Uterine smooth muscle cell (primary cell): ENCODE data around the gene DNAJC18. TPM values are rescaled to one million over a fixed set of nuclear protein-coding genes. Genes with fewer than 3 reads are reported as not detected.

Source experiments
- total RNA-seq: library from RNA; depleted of rRNA; stranded (reverse); fragments of >200 nt; gene quantifications from 2 replicates; pipeline ENCODE4 v1.2.3, GENCODE V29; 2014

The DNAJC18 gene
- total RNA-seq, result 4.1 and 8.7 TPM in 2 replicates

DNA sequence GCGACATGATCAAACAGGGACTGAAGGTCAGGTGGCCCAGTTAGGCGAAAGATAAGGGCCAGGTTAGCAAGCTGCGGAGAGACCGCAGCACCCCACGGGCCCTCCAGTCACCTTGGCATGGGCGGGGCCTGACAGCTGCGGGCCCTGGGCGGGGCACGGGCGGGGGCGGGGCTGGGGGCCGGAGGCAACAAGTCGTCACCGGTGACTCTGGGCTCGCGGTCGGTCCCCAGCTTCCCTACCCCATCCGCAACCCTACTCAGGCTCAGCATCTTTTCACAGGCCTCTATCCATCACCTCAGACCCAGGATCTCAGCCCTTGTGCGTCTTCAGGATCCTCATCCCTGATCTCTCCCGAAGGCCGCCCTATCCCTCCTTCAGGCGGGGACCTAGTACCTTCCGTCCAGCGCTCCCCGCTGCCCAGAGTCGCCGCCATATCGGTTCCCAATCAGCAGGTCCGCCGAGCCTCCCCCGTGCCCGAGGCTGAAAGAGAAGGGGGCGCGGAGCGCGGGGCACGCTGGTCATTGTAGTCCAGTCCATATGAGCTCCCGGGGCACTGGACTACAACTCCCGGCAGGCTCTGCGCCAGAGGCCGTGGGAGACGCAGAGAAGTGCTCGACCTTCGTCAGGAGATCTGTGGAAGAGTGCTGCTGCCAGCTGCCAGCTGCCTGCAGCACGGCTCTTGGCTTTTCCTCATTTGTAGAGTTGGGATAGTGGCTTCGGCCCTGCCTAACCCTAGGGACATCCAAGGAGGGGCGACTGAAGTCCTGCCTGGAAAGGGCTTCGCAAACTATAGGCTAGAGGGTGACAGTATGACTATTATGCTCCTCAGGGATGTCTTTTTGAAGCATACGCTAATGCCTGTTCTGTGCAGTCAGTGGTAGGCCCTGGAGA lies at the start of gene DNAJC18:
TSS of gene DNAJC18 (minus strand) at position 513 of the 891 bp plus-strand sequence. CDS start at position 433, 80 bp downstream.

DNA sequence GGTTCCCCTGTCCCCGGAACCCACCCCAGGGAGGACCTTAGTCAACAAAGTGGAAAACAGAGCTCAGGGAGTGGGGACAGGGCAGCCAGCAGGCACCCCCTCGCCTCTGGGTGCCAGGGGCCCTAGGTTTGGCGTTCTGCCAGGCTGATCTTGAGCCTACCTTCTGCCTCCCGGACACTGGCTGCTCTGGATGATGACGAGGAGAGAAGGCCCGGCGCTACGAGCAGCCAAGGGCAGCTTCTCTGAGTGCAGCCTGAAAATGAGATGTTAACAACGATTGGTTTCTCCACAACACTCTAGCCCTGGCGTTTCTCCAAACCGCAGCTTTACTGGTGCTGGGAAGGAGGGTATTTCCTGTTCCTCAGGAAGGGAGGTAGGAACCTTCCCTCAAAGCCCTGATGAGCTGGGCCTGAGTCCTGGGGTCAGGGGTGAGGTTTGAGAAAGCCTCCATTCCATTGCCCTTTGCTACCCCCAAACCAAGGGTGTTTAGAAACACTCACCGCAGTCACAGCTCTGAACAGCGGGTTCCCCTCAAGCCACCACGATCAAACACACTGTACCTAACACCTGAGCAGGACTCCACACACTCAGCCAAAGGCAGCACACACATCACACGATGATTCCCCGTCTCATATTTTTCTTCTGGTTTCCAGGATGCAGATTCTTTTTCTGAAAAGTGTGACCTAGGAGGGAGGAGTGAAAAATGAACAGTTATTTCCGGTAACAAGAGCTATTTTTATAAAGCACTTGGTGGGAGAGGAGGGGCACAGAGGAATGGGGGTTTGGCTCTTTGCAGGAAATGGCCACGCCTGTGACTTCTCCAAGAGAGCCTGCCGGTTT lies 42.9 kb upstream of the DNAJC18 start, which contains the start of gene STING1:
TSS of gene STING1 (minus strand) at position 709 of the 840 bp plus-strand sequence. CDS start 1,054 bp downstream, outside the sequence.

DNA sequence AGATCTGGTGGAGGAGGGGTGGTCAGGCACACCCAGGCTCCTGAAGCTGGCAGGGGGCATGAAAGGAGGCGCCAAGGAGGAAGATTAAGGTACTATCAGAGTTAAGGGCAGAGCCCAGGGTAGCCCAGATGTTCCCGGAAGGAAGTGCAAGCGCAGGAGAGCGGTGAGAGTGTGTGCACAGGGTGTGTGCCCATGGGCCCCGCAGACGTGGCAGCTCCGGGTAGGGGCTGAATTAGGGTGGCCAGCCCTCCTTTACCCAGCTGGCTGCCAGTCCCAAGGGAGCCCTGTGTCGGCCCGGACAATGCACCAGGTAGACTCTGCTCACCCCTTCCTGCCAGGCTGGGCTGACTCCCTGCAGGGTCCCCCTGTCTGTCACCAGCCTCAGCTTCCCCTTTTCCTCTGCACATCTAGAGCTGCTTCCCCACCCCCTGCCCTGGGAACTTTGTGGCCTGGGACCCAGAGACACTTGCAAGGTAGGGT lies 31.5 kb upstream of the DNAJC18 start, which contains the start of gene SMIM33:
TSS of gene SMIM33 (plus strand) at position 184 of the 480 bp plus-strand sequence. CDS start at position 302, 118 bp downstream.

DNA sequence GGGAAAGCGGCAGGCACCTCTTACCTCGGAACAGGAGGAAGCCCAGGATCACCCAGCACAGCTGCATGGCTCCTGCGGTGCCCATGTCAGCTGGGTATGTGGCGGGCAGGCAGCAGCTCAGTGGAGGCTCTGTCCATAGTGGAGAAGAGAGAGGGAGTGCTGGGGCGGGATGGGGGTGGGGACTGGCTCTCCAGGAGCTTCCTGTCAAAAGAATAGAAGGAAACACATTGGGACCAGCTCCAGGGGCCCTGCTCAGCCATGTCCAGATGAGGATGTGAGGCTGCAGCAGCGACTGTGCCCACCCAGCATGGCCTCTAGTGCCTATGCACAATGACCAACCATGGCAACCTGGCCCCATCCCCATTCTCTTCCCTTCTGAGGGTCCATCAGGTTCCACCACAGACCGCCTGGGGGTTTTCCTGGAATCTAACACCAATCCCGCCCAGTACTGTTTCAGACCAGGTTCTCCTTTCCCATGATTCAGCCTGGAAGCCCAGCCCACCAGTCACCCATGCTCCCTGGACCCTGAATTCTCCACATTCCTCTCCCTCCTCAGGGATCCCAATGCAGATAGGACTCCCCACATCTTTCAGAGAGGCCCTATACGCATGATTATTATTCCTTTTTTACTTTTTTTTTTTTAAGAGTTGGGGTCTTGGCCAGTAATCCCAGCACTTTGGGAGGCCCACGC lies 23.4 kb upstream of the DNAJC18 start, which contains the start of gene ECSCR:
TSS of gene ECSCR (minus strand) at position 158 of the 691 bp plus-strand sequence. CDS start at position 85, 73 bp downstream.

DNA sequence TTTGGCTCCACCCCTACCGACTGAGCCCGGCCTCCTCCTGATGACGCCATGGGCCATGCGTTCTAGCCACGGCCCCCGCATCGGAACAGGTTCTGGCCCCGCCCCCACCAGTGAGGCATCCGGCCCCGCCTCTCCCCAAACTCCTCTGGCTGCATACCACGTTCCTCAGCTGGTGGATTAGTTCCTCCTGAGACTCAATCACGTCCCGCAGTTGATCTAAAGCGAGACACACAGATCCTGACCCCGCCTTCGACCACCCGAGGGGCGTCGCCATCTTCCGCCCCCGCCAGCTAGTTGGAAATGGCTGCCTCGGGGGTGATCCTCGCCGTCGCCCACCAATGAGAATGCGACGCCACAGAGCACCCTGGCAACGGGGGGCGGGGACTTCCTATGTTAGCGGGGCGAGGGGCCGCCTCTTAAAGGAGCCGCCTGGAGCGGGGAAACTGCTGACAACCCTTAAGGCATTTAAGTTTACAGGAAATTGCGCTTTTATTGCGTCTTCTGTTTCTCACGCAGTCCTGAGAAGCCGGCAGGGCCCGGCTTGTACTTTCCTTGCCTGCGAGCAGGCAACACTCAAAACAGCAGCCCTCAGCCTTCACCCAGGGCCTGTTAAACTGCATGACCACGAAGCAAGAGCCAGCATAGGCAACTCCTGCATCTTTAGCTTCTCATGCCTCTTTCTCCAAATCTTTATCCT lies 35.4 kb downstream of the DNAJC18 start, which contains the start of gene SPATA24:
TSS of gene SPATA24 (minus strand) at position 303 of the 697 bp plus-strand sequence. CDS start at position 274, 29 bp downstream.

DNA sequence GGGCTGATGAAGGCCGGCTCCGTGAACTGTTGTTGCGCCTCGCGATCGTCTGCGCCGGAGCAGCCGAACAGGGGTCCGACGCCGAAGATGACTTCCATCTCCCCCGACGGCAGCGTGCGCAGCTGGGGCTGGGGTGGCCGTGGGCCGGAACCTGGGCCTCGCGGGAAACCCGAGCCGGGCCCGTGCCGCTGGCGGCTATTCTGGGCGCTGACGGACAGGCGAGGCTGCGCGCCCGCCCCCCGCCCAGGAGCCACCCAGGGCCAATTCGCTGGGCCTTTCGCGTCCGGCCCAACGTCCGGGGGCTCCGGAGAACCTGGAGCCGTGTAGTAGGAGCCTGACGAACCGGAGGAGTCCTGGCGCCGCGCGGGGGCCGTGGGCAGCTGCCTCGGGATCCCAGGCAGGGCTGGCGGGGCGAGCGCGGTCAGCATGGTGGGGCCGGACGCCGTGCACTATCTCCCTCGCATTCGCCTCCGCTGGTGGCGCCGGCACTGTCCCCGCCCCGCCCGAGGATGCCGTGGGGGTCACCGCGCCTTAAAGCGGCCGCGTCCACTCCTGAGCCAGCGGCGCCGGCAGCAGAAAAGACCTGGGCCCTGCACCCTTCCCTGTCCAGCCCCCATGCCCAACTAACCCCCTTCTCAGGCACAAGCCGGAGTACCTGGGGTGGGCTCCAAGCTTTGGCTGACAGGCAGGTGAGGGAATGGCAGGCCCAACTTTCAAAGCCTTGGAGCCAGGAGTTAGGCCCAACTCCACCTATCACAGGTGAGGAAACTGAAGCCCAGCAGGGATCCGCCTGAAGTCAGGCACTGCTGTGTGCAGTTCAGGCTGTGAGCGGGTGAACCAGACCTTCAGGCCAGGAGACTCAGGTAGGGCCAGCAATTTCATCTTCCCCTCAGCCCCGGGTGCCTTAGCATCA lies 44.4 kb downstream of the DNAJC18 start, which contains the start of gene PROB1:
TSS of gene PROB1 (minus strand) at position 451 of the 913 bp plus-strand sequence. CDS start at position 428, 23 bp downstream.

DNA sequence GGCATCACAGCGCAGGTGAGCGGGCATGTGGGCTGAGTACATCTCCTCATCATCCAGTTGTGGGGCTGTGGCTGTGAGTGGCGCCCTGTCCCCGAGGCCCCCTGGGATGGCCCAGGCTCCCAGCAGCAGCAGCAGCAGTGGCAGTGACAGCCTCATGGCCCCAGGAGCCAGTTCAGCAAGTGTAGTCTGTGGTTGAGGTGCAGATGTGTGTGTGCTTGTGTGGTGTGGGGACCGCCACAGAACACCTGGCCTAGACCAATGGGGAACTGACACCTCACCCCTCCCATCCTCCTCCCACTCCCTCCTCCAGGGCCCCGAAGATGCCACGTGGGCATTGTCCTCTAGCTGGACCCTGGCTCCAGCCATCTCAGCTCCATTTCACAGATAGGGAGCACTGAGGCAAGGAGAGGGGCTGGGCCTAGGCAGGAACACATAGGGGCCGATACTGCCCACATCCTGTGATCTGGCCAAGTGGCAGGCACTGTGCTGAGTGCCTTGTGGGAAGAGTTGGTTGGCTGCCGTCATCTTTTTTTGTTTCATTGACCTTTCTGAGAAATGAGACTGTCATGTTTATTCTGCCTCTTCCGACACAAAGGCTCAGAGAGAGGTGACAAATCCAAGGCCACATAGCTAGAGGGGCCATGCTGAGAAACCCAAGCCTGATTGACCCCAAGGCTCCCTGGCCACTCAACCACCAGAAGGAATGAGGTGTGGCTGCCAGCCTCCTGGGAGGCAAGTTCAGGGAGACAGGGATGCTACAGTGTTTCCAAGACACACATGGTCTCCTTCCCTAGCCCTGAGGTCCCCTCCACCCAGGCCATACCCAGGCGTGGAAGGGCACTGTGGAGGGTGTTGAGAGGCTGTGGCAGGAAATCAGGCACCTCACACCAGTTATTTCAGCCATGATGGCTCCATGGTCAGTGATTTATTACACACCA lies 49.4 kb downstream of the DNAJC18 start, which contains the start of gene MZB1:
TSS of gene MZB1 (minus strand) at position 213 of the 938 bp plus-strand sequence. CDS start at position 156, 57 bp downstream.

DNA sequence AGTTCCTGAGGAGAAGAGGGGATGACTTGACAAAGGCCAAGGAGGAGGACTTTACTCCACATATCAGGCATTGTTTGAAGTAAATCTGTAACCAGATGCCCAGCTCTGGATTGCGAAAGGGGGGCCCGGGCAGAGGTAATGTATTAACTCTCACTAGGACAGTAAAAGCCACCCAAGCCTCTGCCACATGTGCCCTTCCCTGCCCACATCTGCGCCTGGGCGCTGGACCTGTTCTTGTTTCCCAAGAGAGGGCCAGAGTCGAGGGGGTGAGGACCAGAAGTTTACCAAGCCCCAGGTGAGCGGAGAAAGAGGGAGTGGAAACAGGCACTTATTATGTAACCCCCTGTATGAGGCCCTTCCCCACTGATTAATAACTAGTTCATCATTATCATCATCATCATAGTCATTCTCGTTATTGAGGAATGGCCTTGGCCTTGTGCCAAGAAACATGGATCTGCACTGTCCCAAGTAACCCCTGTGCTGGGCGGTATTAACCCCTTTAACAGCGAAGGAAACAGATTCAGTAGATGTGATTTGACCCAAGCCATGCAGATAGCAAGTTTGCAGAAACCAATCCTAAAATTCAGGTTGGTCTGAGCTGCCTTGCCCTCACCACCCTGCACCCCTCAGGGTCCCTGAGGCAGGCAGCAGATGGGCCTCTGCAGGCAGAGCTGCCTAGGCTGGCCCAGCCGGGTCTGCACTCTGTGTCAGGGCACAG lies 55.9 kb downstream of the DNAJC18 start, which contains the start of gene SLC23A1:
TSS of gene SLC23A1 (minus strand) at position 23 of the 718 bp plus-strand sequence. CDS start 44 bp downstream, outside the sequence.

Other genes starting within 250 kb of the DNAJC18 start
- 57.9 and 105 TPM in 2 replicates for gene SIL1, start 241.2 kb downstream of the DNAJC18 start, total RNA-seq
- gene MATR3, start 145.8 kb downstream of the DNAJC18 start, total RNA-seq, result 255 and 325 TPM in 2 replicates
- gene PAIP2, start 97.7 kb downstream of the DNAJC18 start, total RNA-seq, result 84.4 and 92.4 TPM in 2 replicates
- gene SLC23A1, start 56.2 kb downstream of the DNAJC18 start, total RNA-seq, result not detected in 2 replicates
- gene MZB1, start 49.6 kb downstream of the DNAJC18 start, total RNA-seq, result not detected in 2 replicates
- gene PROB1, start 44.4 kb downstream of the DNAJC18 start, total RNA-seq, result 0.87 and 1.00 TPM in 2 replicates
- gene SPATA24, start 35.4 kb downstream of the DNAJC18 start, total RNA-seq, result 4.0 and 4.9 TPM in 2 replicates
- gene ECSCR, start 23.2 kb upstream of the DNAJC18 start, total RNA-seq, result 0.25 and 0.55 TPM in 2 replicates
- not detected in 2 replicates for gene SMIM33, start 31.5 kb upstream of the DNAJC18 start, total RNA-seq
- 8.6 and 9.5 TPM in 2 replicates for gene STING1, start 43.2 kb upstream of the DNAJC18 start, total RNA-seq
- gene UBE2D2, start 121.8 kb upstream of the DNAJC18 start, total RNA-seq, result 46.5 and 49.8 TPM in 2 replicates
- gene CXXC5, start 208.8 kb upstream of the DNAJC18 start, total RNA-seq, result 48.5 and 68.6 TPM in 2 replicates